Calu3 (cell line): ENCODE data around the gene KAZN. TPM values are rescaled to one million over a fixed set of nuclear protein-coding genes. Genes with fewer than 3 reads are reported as not detected.
"Not testable (repeated sequence)": the region's sequence is repeated elsewhere in the genome, so short reads cannot be mapped to it uniquely, and the experiment has no call there.

Experiments
- BruUV-seq: library from RNA; stranded (reverse); fragments of 400-500 nt; replicated peaks from 2 replicates; lab custom pipeline; 2021; lab: Mats Ljungman, UMichigan
- CTCF ChIA-PET: fragments of 300-600 bp; sonication (Branson Sonifier 250); formaldehyde crosslinking; loops from one replicate; lab custom pipeline; 2022; ENCODE audit warnings: antibody characterized with exemption; lab: Charles Lee
- DNase-seq: peaks from one replicate; pipeline ENCODE4 v3.0.0; 2022
- H3K27ac Mint-ChIP-seq: one replicate; pipeline ENCODE4 v1.8.0; 2022; ENCODE audit warnings: mixed read lengths; ENCODE audit not compliant: unreplicated experiment
- H3K27me3 Mint-ChIP-seq: one replicate; pipeline ENCODE4 v1.8.0; 2022; ENCODE audit warnings: mixed read lengths; ENCODE audit not compliant: unreplicated experiment
- H3K36me3 Mint-ChIP-seq: one replicate; pipeline ENCODE4 v1.8.0; 2022; ENCODE audit warnings: mild to moderate bottlenecking, moderate library complexity, mixed read lengths; ENCODE audit not compliant: insufficient read depth, unreplicated experiment
- H3K4me1 Mint-ChIP-seq: one replicate; pipeline ENCODE4 v1.8.0; 2022; ENCODE audit warnings: mild to moderate bottlenecking, low read depth, mixed read lengths; ENCODE audit not compliant: unreplicated experiment
- H3K4me3 Mint-ChIP-seq: one replicate; pipeline ENCODE4 v1.8.0; 2022; ENCODE audit warnings: mild to moderate bottlenecking, low read depth, moderate library complexity, mixed read lengths; ENCODE audit not compliant: unreplicated experiment
- H3K9me3 Mint-ChIP-seq: one replicate; pipeline ENCODE4 v1.8.0; 2022; ENCODE audit warnings: low read depth, mixed read lengths; ENCODE audit not compliant: unreplicated experiment
- CTCF ChIP-seq: fragments of 200-600 bp; IDR thresholded peaks from one replicate; pipeline ENCODE4 v1.8.0; 2022; ENCODE audit warnings: antibody characterized with exemption; ENCODE audit not compliant: unreplicated experiment
- intact Hi-C: fragments of 100-400 bp; cut with micrococcal nuclease; formaldehyde crosslinking; loops from one replicate; pipeline ENCODE4 v1.10.0; 2022; ENCODE audit not compliant: unreplicated experiment
- total RNA-seq: library from RNA; stranded (reverse); gene quantifications from 2 replicates; pipeline ENCODE4 v1.2.3, GENCODE V29; 2022

Gene KAZN
- total RNA-seq, 1 experiment from 2014 or later, result 3.6 TPM

- intact Hi-C loops, result no loop called here
- Mint-ChIP-seq H3K4me1 (no peaks in the 10 kb centered on the region), H3K9me3 (peaks cover 5% of the 10 kb centered on the region), H3K27ac (no peak overlapping the region), H3K36me3 (peaks cover 6% of the 10 kb centered on the region), H3K27me3 (no peaks in the 10 kb centered on the region), H3K4me3 (no peak overlapping the region)
- no peak for DNase-seq
- no peak for TF ChIP-seq CTCF
- BruUV-seq, result no TSS peak
- CTCF ChIA-PET, result no interaction called here
These were observed 532.1 kb downstream of the KAZN start for GRCh38 chr1:15130607-15131006.

GRCh38 chr1:15132965-15133364, 534.5 kb downstream of the KAZN start:
- peaks cover 5% of the 10 kb centered on the region for H3K9me3 Mint-ChIP-seq
- H3K4me3 Mint-ChIP-seq, result no peak overlapping the region
- BruUV-seq, result no TSS peak
- CTCF ChIA-PET, result no interaction called here
- H3K4me1 Mint-ChIP-seq, result no peaks in the 10 kb centered on the region
- no peak for DNase-seq
- peaks cover 6% of the 10 kb centered on the region for H3K36me3 Mint-ChIP-seq
- H3K27ac Mint-ChIP-seq, result no peak overlapping the region
- TF ChIP-seq CTCF, result no peak
- H3K27me3 Mint-ChIP-seq, result no peaks in the 10 kb centered on the region
- intact Hi-C loops, result no loop called here

GRCh38 chr1:15134285-15134684, 535.8 kb downstream of the KAZN start:
- Mint-ChIP-seq H3K4me3 (no peak overlapping the region), H3K9me3 (peaks cover 5% of the 10 kb centered on the region), H3K27me3 (no peaks in the 10 kb centered on the region), H3K27ac (no peak overlapping the region), H3K4me1 (no peaks in the 10 kb centered on the region), H3K36me3 (peaks cover 6% of the 10 kb centered on the region)
- BruUV-seq, result no TSS peak
- DNase-seq, result no peak
- TF ChIP-seq CTCF, result no peak
- CTCF ChIA-PET, result no interaction called here
- intact Hi-C loops, result no loop called here

GRCh38 chr1:15135604-15136003, 537.1 kb downstream of the KAZN start:
- H3K27ac Mint-ChIP-seq, H3K36me3 Mint-ChIP-seq, BruUV-seq, H3K27me3 Mint-ChIP-seq, H3K4me1 Mint-ChIP-seq, H3K9me3 Mint-ChIP-seq, intact Hi-C loops, DNase-seq, H3K4me3 Mint-ChIP-seq, CTCF ChIA-PET: not testable (repeated sequence)

GRCh38 chr1:15137809-15138208, 539.3 kb downstream of the KAZN start:
- Mint-ChIP-seq H3K27ac (no peak overlapping the region), H3K4me1 (no peaks in the 10 kb centered on the region), H3K27me3 (no peaks in the 10 kb centered on the region), H3K36me3 (peaks cover 13% of the 10 kb centered on the region), H3K4me3 (no peak overlapping the region), H3K9me3 (no peaks in the 10 kb centered on the region)
- BruUV-seq, result no TSS peak
- no peak for DNase-seq
- CTCF ChIA-PET, result interaction anchor here (0.9 kb wide), 1 partner anchor 9 kb away, joined by 4 read pairs; no protein-coding TSS in a partner anchor
- intact Hi-C loops, result no loop called here
- no peak for TF ChIP-seq CTCF
